ENCODE results near the gene LUC7L3.
"Not testable (repeated sequence)": the region's sequence is repeated elsewhere in the genome, so short reads cannot be mapped to it uniquely, and the experiment has no call there.

- not testable (repeated sequence) for TF ChIP-seq TAF1 (IDR thresholded peaks at IDR 0.05; ENCODE audit: borderline replicate concordance, low read depth, low read length); POLR2A (IDR thresholded peaks at IDR 0.05; ENCODE audit: low read depth, low read length)
These were observed 38.7 kb upstream of the LUC7L3 start for GRCh38 chr17:50680543-50681262.

All from GM12892 (cell line).